Islet precursor cell (in vitro differentiated cells): ENCODE measurements around the gene HGF.
"Not testable (repeated sequence)": the region's sequence is repeated elsewhere in the genome, so short reads cannot be mapped to it uniquely, and the experiment has no call there.

Experiments
- DNase-seq: peaks from one replicate; pipeline ENCODE4 v3.0.0-alpha.2; 2018

The HGF gene

GRCh38 chr7:81775560-81775959 lies 5.7 kb upstream of the HGF start:
- DNase-seq: no peak

GRCh38 chr7:81774551-81774950 lies 4.7 kb upstream of the HGF start:
- DNase-seq: no peak

- no peak for DNase-seq
Measured at GRCh38 chr7:81770728-81771223, 929 bp upstream of the HGF start.

- no peak for DNase-seq
Measured at GRCh38 chr7:81768951-81769778, 682 bp downstream of the HGF start.

- DNase-seq: no peak
Measured at GRCh38 chr7:81767926-81768325, 1.9 kb downstream of the HGF start.

GRCh38 chr7:81761821-81762220 lies 8.0 kb downstream of the HGF start:
- no peak for DNase-seq

- no peak for DNase-seq
Measured at GRCh38 chr7:81761031-81761430, 8.8 kb downstream of the HGF start.

GRCh38 chr7:81754918-81755696 lies 14.7 kb downstream of the HGF start:
- DNase-seq: no peak

- DNase-seq: no peak
Measured at GRCh38 chr7:81753392-81753791, 16.5 kb downstream of the HGF start.

GRCh38 chr7:81752318-81752714 lies 17.5 kb downstream of the HGF start:
- DNase-seq: no peak

GRCh38 chr7:81751619-81752317 lies 18.1 kb downstream of the HGF start:
- DNase-seq: no peak

GRCh38 chr7:81745637-81746036 lies 24.2 kb downstream of the HGF start:
- DNase-seq: no peak

GRCh38 chr7:81744389-81744788 lies 25.5 kb downstream of the HGF start:
- DNase-seq: no peak

GRCh38 chr7:81743665-81744064 lies 26.2 kb downstream of the HGF start:
- DNase-seq: no peak

- DNase-seq: no peak
Measured at GRCh38 chr7:81743201-81743600, 26.6 kb downstream of the HGF start.

- no peak for DNase-seq
Measured at GRCh38 chr7:81740403-81740802, 29.4 kb downstream of the HGF start.

- no peak for DNase-seq
Measured at GRCh38 chr7:81736091-81736490, 33.8 kb downstream of the HGF start.

GRCh38 chr7:81725812-81726127 lies 44.1 kb downstream of the HGF start:
- DNase-seq: peak; percentile 76

- DNase-seq: no peak
Measured at GRCh38 chr7:81725003-81725811, 44.6 kb downstream of the HGF start.

- not testable (repeated sequence) for DNase-seq
Measured at GRCh38 chr7:81722250-81722649, 47.6 kb downstream of the HGF start.

GRCh38 chr7:81721437-81721836 lies 48.4 kb downstream of the HGF start:
- DNase-seq: no peak

- DNase-seq: no peak
Measured at GRCh38 chr7:81719865-81720264, 50.0 kb downstream of the HGF start.
